Esophagus muscularis mucosa (tissue), 4 donors: ENCODE measurements around the gene ETV2. TPM values are rescaled to one million over a fixed set of nuclear protein-coding genes. Genes with fewer than 3 reads are reported as not detected.
A peak's percentile ranks its signal among the peaks of the same experiment; 100 is the strongest.

Experiments used
- DNase-seq: peaks from one replicate; pipeline ENCODE4 v3.0.0-alpha.2; 2017; ENCODE audit errors: extremely low spot score
- H3K27ac ChIP-seq, 4 donors: fragments of 200-600 bp; sonication (generic); replicated peaks in 1 of 4; 1 replicate in 3 of 4; 2 replicates in 1 of 4; pipeline ENCODE4 v1.5.1; 2016 to 2019; ENCODE audit warnings: mild to moderate bottlenecking in 1 of 4
- H3K27me3 ChIP-seq, 4 donors: fragments of 200-600 bp; sonication (generic); one replicate each; pipeline versions ENCODE4 v1.5.1 to v1.6.0; 2016 to 2019
- H3K36me3 ChIP-seq, 4 donors: fragments of 200-600 bp; sonication (generic); one replicate each; pipeline ENCODE4 v1.5.1; 2016 to 2019
- H3K4me1 ChIP-seq, 4 donors: fragments of 200-600 bp; sonication (generic); one replicate each; pipeline ENCODE4 v1.5.1; 2016 to 2019
- H3K4me3 ChIP-seq, 4 donors: fragments of 200-600 bp; sonication (generic); 1 replicate in 2 of 4; 2 replicates in 2 of 4; pipeline ENCODE4 v1.5.1; 2016 to 2019; ENCODE audit warnings: mild to moderate bottlenecking in 4 of 4, moderate library complexity in 1 of 4
- H3K9me3 ChIP-seq, 4 donors: fragments of 200-600 bp; sonication (generic); 1 replicate in 3 of 4; 2 replicates in 1 of 4; pipeline ENCODE4 v1.5.1; 2016 to 2019
- EP300 ChIP-seq: sonication (generic); formaldehyde crosslinking; IDR thresholded peaks from one replicate; pipeline ENCODE4 v1.6.1; 2017; ENCODE audit warnings: antibody characterized with exemption
- POLR2A ChIP-seq: fragments of 450-650 bp; IDR thresholded peaks from one replicate; pipeline ENCODE4 v1.6.1; 2017; ENCODE audit warnings: antibody characterized with exemption, moderate library complexity, mild to moderate bottlenecking, low read depth
- POLR2AphosphoS5 ChIP-seq, 2 donors: sonication (generic); formaldehyde crosslinking; IDR thresholded peaks; one replicate each; pipeline ENCODE4 v1.6.1; 2017; ENCODE audit warnings: antibody characterized with exemption in 2 of 2
- WGBS: methylation state at CpG from one replicate; pipeline ENCODE4 v1.1.5; 2018; 5-methylcytosine and 5-hydroxymethylcytosine counted together
- intact Hi-C: fragments of 100-400 bp; cut with DNase I; formaldehyde crosslinking; loops from one replicate; pipeline ENCODE4 v1.15.1; 2023
- total RNA-seq, 4 donors: library from RNA; depleted of rRNA; stranded (reverse); fragments of >200 nt; gene quantifications; one replicate each; pipeline versions ENCODE4 v1.1.0 to v1.2.1, GENCODE V29; 2016
- TF ChIP-seq, protein P1 (sequence below), 3 experiments: fragments of 200-600 bp in 2 of 3; fragments of 450-650 bp in 1 of 3; sonication (generic) in 2 of 3; IDR thresholded peaks; one replicate each; pipeline ENCODE4 v1.5.1; 2017 to 2019; ENCODE audit warnings: antibody characterized with exemption in 3 of 3, mild to moderate bottlenecking in 2 of 3, moderate library complexity in 1 of 3

ETV2 gene
- total RNA-seq, 4 donors from 2014 or later = 3.4 TPM; not detected in 3

DNA sequence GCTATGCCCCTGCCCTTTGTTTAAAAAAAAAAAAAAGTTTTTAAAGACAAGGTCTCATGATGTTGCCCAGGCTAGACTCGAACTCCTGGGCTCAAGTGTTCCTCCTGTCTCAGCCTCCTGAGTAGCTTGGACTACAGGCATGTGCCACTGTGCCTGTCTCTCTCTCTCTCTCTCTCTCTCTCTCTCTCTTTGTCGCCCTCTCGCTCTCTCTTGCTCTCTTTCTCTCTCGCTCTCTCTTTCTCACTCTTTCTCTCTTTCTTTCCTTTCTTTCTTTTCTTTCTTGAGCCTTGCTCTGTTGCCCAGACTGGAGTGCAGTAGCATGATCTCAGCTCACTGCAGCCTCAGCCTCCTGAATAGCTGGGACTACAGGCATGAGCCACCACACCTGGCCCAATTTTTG, 14.1 kb downstream of the ETV2 start:
- Histone ChIP-seq H3K36me3 (peaks cover 66 to 100% (median 96%) of the 10 kb centered on the region in 4 donors), H3K4me1 (peaks cover 2 to 10% (median 6%) of the 10 kb centered on the region in 4 donors), H3K9me3 (no peaks in the 10 kb centered on the region), H3K27ac (no peak overlapping the region), H3K27me3 (no peaks in the 10 kb centered on the region), H3K4me3 (no peak overlapping the region)
- DNase-seq = no peak
- TF ChIP-seq POLR2AphosphoS5 (IDR thresholded peaks at IDR 0.05) = no peak
- intact Hi-C loops = no loop called here
- 83% methylated on average over 4 of the region's 4 CpGs for WGBS

DNA sequence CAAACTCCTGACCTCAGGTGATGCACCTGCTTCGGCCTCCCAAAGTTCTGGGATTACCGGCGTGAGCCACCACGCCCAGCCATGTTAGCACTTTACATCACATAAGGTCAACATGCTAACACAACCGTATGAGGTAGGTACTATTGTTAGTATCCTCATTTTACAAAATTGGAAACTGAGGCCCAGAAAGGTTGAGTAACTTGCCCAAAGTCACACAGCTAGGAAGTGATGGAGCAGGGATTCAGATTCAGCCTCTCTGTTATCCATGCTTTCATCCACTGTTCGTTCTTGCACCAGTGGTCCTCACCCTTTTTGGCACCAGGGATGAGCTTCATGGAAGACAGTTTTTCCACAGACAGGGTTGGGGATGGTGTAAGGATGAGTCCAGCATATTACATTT, 15.2 kb downstream of the ETV2 start:
- Histone ChIP-seq H3K36me3 (peaks cover 68 to 100% (median 99%) of the 10 kb centered on the region in 4 donors), H3K27ac (no peak overlapping the region), H3K4me1 (no peaks in the 10 kb centered on the region), H3K4me3 (no peak overlapping the region), H3K9me3 (no peaks in the 10 kb centered on the region), H3K27me3 (no peaks in the 10 kb centered on the region)
- TF ChIP-seq, protein P1, sequence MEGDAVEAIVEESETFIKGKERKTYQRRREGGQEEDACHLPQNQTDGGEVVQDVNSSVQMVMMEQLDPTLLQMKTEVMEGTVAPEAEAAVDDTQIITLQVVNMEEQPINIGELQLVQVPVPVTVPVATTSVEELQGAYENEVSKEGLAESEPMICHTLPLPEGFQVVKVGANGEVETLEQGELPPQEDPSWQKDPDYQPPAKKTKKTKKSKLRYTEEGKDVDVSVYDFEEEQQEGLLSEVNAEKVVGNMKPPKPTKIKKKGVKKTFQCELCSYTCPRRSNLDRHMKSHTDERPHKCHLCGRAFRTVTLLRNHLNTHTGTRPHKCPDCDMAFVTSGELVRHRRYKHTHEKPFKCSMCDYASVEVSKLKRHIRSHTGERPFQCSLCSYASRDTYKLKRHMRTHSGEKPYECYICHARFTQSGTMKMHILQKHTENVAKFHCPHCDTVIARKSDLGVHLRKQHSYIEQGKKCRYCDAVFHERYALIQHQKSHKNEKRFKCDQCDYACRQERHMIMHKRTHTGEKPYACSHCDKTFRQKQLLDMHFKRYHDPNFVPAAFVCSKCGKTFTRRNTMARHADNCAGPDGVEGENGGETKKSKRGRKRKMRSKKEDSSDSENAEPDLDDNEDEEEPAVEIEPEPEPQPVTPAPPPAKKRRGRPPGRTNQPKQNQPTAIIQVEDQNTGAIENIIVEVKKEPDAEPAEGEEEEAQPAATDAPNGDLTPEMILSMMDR (IDR thresholded peaks at IDR 0.05) = no peak
- no peak for TF ChIP-seq POLR2A
- no peak for TF ChIP-seq EP300
- TF ChIP-seq POLR2AphosphoS5 (IDR thresholded peaks at IDR 0.05) = no peak
- intact Hi-C loops = no loop called here
- DNase-seq = no peak
- 94% methylated on average over 6 of the region's 6 CpGs for WGBS

- intact Hi-C loops = no loop called here
- Histone ChIP-seq H3K4me1 (no peaks in the 10 kb centered on the region), H3K36me3 (peaks cover 65 to 100% (median 92%) of the 10 kb centered on the region in 4 donors), H3K9me3 (no peaks in the 10 kb centered on the region), H3K4me3 (no peak overlapping the region), H3K27ac (no peak overlapping the region), H3K27me3 (no peaks in the 10 kb centered on the region)
- no peak for DNase-seq
- TF ChIP-seq, protein P1 (IDR thresholded peaks at IDR 0.05) = peak in 1 of 3 experiments; percentile 11
- no peak for TF ChIP-seq POLR2AphosphoS5 (IDR thresholded peaks at IDR 0.05)
- WGBS = 90% methylated on average over 15 of the region's 15 CpGs
Observed at GRCh38 chr19:35657904-35658700, 16.6 kb downstream of the ETV2 start.

- Histone ChIP-seq H3K4me3 (no peak overlapping the region), H3K9me3 (no peaks in the 10 kb centered on the region), H3K36me3 (peaks cover 52 to 93% (median 70%) of the 10 kb centered on the region in 4 donors), H3K27me3 (no peaks in the 10 kb centered on the region), H3K4me1 (no peaks in the 10 kb centered on the region), H3K27ac (no peak overlapping the region)
- no peak for DNase-seq
- WGBS = 100% methylated on average over 6 of the region's 6 CpGs
- intact Hi-C loops = no loop called here
- TF ChIP-seq EP300 = no peak
- no peak for TF ChIP-seq POLR2AphosphoS5 (IDR thresholded peaks at IDR 0.05)
- no peak for TF ChIP-seq POLR2A
- TF ChIP-seq, protein P1 (IDR thresholded peaks at IDR 0.05) = no peak
Observed at GRCh38 chr19:35661995-35662340, 20.4 kb downstream of the ETV2 start.

DNA sequence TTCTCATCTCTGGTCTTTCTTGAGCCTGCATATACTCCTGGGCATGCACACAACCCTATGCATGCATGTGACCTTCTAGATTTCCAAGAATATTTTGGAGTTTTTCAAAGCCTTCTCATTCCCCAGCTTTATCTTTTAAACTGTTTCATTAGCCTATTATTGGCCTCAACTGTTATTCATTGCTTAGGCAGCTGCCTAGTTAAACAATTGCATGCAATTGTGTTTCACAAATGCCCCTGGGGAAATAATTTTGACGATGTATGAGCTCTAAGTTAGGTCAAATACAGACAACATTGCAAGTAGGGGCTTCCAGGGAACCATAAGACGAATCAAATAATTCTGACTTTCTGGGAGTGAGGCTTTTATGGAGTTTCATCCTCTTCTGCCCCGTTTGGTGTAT, 22.4 kb downstream of the ETV2 start:
- intact Hi-C loops = no loop called here
- no peak for DNase-seq
- peaks cover 31 to 73% (median 52%) of the 10 kb centered on the region in 4 donors for H3K36me3 ChIP-seq
- TF ChIP-seq POLR2AphosphoS5 (IDR thresholded peaks at IDR 0.05) (no peak), POLR2A (no peak), EP300 (no peak)
- TF ChIP-seq, protein P1 (IDR thresholded peaks at IDR 0.05) = no peak
- H3K9me3 ChIP-seq = no peaks in the 10 kb centered on the region
- H3K4me3 ChIP-seq = no peak overlapping the region
- no peaks in the 10 kb centered on the region for H3K4me1 ChIP-seq
- H3K27me3 ChIP-seq = no peaks in the 10 kb centered on the region
- no peak overlapping the region for H3K27ac ChIP-seq
- WGBS = 84% methylated on average over 3 of the region's 3 CpGs
